HG03469 (cell line): ENCODE results near the gene TRIM58.

Experiments
- ATAC-seq: cut with Tn5 transposase; IDR thresholded peaks from one replicate; pipeline ENCODE4 v1.9.1; 2021; ENCODE audit warnings: mild to moderate bottlenecking, moderate library complexity, moderate number of reproducible peaks; ENCODE audit not compliant: unreplicated experiment

The TRIM58 gene

GRCh38 chr1:247884797-247885413 lies 27.9 kb downstream of the TRIM58 start:
- ATAC-seq = no peak

GRCh38 chr1:247895163-247895637 lies 38.2 kb downstream of the TRIM58 start, which contains the start of gene OR2W3:
Gene OR2W3, plus strand, starts transcription at chr1:247895587. Its CDS starts 0 bp downstream, at chr1:247895587.
- ATAC-seq = no peak

GRCh38 chr1:247895976-247896375 lies 39.0 kb downstream of the TRIM58 start:
- no peak for ATAC-seq

GRCh38 chr1:247904122-247904521 lies 47.1 kb downstream of the TRIM58 start:
- ATAC-seq = no peak

GRCh38 chr1:247905181-247905580 lies 48.2 kb downstream of the TRIM58 start:
- no peak for ATAC-seq

GRCh38 chr1:247905910-247906503 lies 49.0 kb downstream of the TRIM58 start:
- no peak for ATAC-seq

GRCh38 chr1:247906504-247907047 lies 49.6 kb downstream of the TRIM58 start:
- no peak for ATAC-seq

- ATAC-seq = no peak
Measured at GRCh38 chr1:247908766-247909165, 51.8 kb downstream of the TRIM58 start.

GRCh38 chr1:247913786-247914185 lies 56.8 kb downstream of the TRIM58 start:
- no peak for ATAC-seq

- no peak for ATAC-seq
Measured at GRCh38 chr1:247914941-247915662, 58.1 kb downstream of the TRIM58 start.

GRCh38 chr1:247919952-247920351 lies 63.0 kb downstream of the TRIM58 start, which contains the start of gene OR2T8:
Gene OR2T8, plus strand, starts transcription at chr1:247920252. Its CDS starts 766 bp downstream, at chr1:247921018.
- no peak for ATAC-seq

- ATAC-seq = no peak
Measured at GRCh38 chr1:247923941-247924340, 67.0 kb downstream of the TRIM58 start.

GRCh38 chr1:247924868-247925267 lies 67.9 kb downstream of the TRIM58 start, which contains the start of gene OR2AJ1:
Gene OR2AJ1, plus strand, starts transcription at chr1:247924889. Its CDS starts 8,880 bp downstream, at chr1:247933769.
- ATAC-seq = no peak
